SJCRH30 (cell line): ENCODE data around the gene C2CD2L. TPM values are rescaled to one million over a fixed set of nuclear protein-coding genes. Genes with fewer than 3 reads are reported as not detected.
"Not testable (repeated sequence)": the region's sequence is repeated elsewhere in the genome, so short reads cannot be mapped to it uniquely, and the experiment has no call there.

Source experiments
- DNase-seq, 2 experiments: peaks; one replicate each; pipeline ENCODE4 v3.0.0-alpha.2; 2015 to 2020
- H3K27ac ChIP-seq: fragments of 250-450 bp; sonication (Bioruptor Pico); 2 replicates; pipeline ENCODE4 v1.5.1; 2020; ENCODE audit warnings: mild to moderate bottlenecking, moderate library complexity
- H3K27me3 ChIP-seq: fragments of 250-450 bp; sonication (Bioruptor Pico); 2 replicates; pipeline ENCODE4 v1.5.1; 2020; ENCODE audit warnings: mild to moderate bottlenecking, moderate library complexity
- H3K36me3 ChIP-seq: fragments of 250-450 bp; sonication (Bioruptor Pico); 2 replicates; pipeline ENCODE4 v1.5.1; 2020; ENCODE audit warnings: mild to moderate bottlenecking, moderate library complexity
- H3K4me1 ChIP-seq: fragments of 250-450 bp; sonication (Bioruptor Pico); 2 replicates; pipeline ENCODE4 v1.5.1; 2020; ENCODE audit warnings: mild to moderate bottlenecking, moderate library complexity
- H3K4me3 ChIP-seq: fragments of 250-450 bp; sonication (Bioruptor Pico); 2 replicates; pipeline ENCODE4 v1.5.1; 2020; ENCODE audit warnings: mild to moderate bottlenecking, moderate library complexity
- H3K9me3 ChIP-seq: fragments of 250-450 bp; sonication (Bioruptor Pico); replicated peaks from 2 replicates; pipeline ENCODE4 v1.5.1; 2020; ENCODE audit warnings: mild to moderate bottlenecking, moderate library complexity
- total RNA-seq: library from RNA; depleted of rRNA; stranded (reverse); fragments of >200 nt; shearing (Covaris generic); gene quantifications from 2 replicates; pipeline ENCODE4 v1.2.3, GENCODE V29; 2014; rRNA removed

The C2CD2L gene
- total RNA-seq, result 4.1 and 4.8 TPM in 2 replicates

GRCh38 chr11:119106564-119107537 is at the start of gene C2CD2L:
Gene C2CD2L (plus strand): TSS chr11:119107344. CDS start chr11:119107742, 398 bp downstream.
- no peaks in the 10 kb centered on the region for H3K36me3 ChIP-seq
- peaks cover 8% of the 10 kb centered on the region for H3K4me1 ChIP-seq
- H3K9me3 ChIP-seq, result no peaks in the 10 kb centered on the region
- DNase-seq, result peak; percentile 76 to 86
- peak within 1 kb of the TSS; percentile 91 for H3K4me3 ChIP-seq
- no peaks in the 10 kb centered on the region for H3K27me3 ChIP-seq
- peak within 1 kb of the TSS; percentile 58 for H3K27ac ChIP-seq

GRCh38 chr11:119059128-119059527 is 48.0 kb upstream of the C2CD2L start:
- DNase-seq, H3K4me3 ChIP-seq, H3K36me3 ChIP-seq, H3K27ac ChIP-seq, H3K27me3 ChIP-seq, H3K9me3 ChIP-seq, H3K4me1 ChIP-seq: not testable (repeated sequence)

- H3K36me3 ChIP-seq, result no peaks in the 10 kb centered on the region
These were observed 45.9 kb upstream of the C2CD2L start for GRCh38 chr11:119061256-119061655.

GRCh38 chr11:119062779-119063178 is 44.4 kb upstream of the C2CD2L start:
- Histone ChIP-seq H3K4me3 (no peak overlapping the region), H3K36me3 (no peaks in the 10 kb centered on the region), H3K9me3 (no peaks in the 10 kb centered on the region), H3K27me3 (no peaks in the 10 kb centered on the region), H3K27ac (no peak overlapping the region), H3K4me1 (no peaks in the 10 kb centered on the region)
- DNase-seq, result no peak

More at GRCh38 chr11:119061256-119061655, 45.9 kb upstream of the C2CD2L start:
- Histone ChIP-seq H3K27me3 (no peaks in the 10 kb centered on the region), H3K4me3 (no peak overlapping the region), H3K27ac (no peak overlapping the region), H3K4me1 (no peaks in the 10 kb centered on the region), H3K9me3 (no peaks in the 10 kb centered on the region)
- no peak for DNase-seq

- DNase-seq, result no peak
- no peak overlapping the region for H3K4me3 ChIP-seq
These were observed 41.8 kb upstream of the C2CD2L start for GRCh38 chr11:119065369-119065768.

GRCh38 chr11:119067371-119068222 is 39.5 kb upstream of the C2CD2L start, which contains the start of gene VPS11:
Gene VPS11 (plus strand): TSS chr11:119067818. CDS start chr11:119067824, 6 bp downstream.
- H3K36me3 ChIP-seq, result no peaks in the 10 kb centered on the region; the same call in 1 of the 2 replicates
- peak within 1 kb of the TSS; percentile 73 for H3K4me3 ChIP-seq
- no peaks in the 10 kb centered on the region for H3K4me1 ChIP-seq
- peak within 1 kb of the TSS; percentile 21 for H3K27ac ChIP-seq
- DNase-seq, result peak; percentile 93
- H3K27me3 ChIP-seq, result no peaks in the 10 kb centered on the region
- H3K9me3 ChIP-seq, result no peaks in the 10 kb centered on the region

More at GRCh38 chr11:119065369-119065768, 41.8 kb upstream of the C2CD2L start:
- H3K36me3 ChIP-seq, result no peaks in the 10 kb centered on the region; the same call in 1 of the 2 replicates
- H3K9me3 ChIP-seq, result no peaks in the 10 kb centered on the region
- no peak overlapping the region for H3K27ac ChIP-seq
- no peaks in the 10 kb centered on the region for H3K4me1 ChIP-seq
- H3K27me3 ChIP-seq, result no peaks in the 10 kb centered on the region

GRCh38 chr11:119077839-119078238 is 29.3 kb upstream of the C2CD2L start:
- Histone ChIP-seq H3K27ac (no peak overlapping the region), H3K36me3 (peaks cover 5% of the 10 kb centered on the region), H3K4me1 (no peaks in the 10 kb centered on the region), H3K4me3 (no peak overlapping the region), H3K27me3 (no peaks in the 10 kb centered on the region), H3K9me3 (no peaks in the 10 kb centered on the region)
- no peak for DNase-seq

- Histone ChIP-seq H3K36me3 (peaks cover 5% of the 10 kb centered on the region), H3K4me3 (no peak overlapping the region), H3K4me1 (no peaks in the 10 kb centered on the region), H3K27me3 (no peaks in the 10 kb centered on the region), H3K27ac (no peak overlapping the region), H3K9me3 (no peaks in the 10 kb centered on the region)
- no peak for DNase-seq
These were observed 28.3 kb upstream of the C2CD2L start for GRCh38 chr11:119078675-119079420.

GRCh38 chr11:119081682-119082260 is 25.4 kb upstream of the C2CD2L start:
- H3K27ac ChIP-seq, result no peak overlapping the region
- no peak overlapping the region for H3K4me3 ChIP-seq
- H3K9me3 ChIP-seq, result no peaks in the 10 kb centered on the region
- no peaks in the 10 kb centered on the region for H3K4me1 ChIP-seq
- DNase-seq, result no peak
- H3K27me3 ChIP-seq, result no peaks in the 10 kb centered on the region
- H3K36me3 ChIP-seq, result no peaks in the 10 kb centered on the region; the same call in 1 of the 2 replicates

GRCh38 chr11:119084663-119085436 is 22.3 kb upstream of the C2CD2L start, which contains the start of gene HMBS:
Gene HMBS (plus strand): TSS chr11:119084881. CDS start chr11:119085034, 153 bp downstream.
- Histone ChIP-seq H3K27me3 (no peaks in the 10 kb centered on the region), H3K36me3 (no peaks in the 10 kb centered on the region), H3K4me3 (peak within 1 kb of the TSS; percentile 100), H3K27ac (peak within 1 kb of the TSS; percentile 93), H3K4me1 (no peaks in the 10 kb centered on the region), H3K9me3 (no peaks in the 10 kb centered on the region)
- DNase-seq, result peak; percentile 89 to 91

- Histone ChIP-seq H3K27me3 (no peaks in the 10 kb centered on the region), H3K27ac (peak overlapping the region; percentile 93), H3K4me3 (peak overlapping the region; percentile 100), H3K36me3 (no peaks in the 10 kb centered on the region), H3K9me3 (no peaks in the 10 kb centered on the region), H3K4me1 (no peaks in the 10 kb centered on the region)
- no peak for DNase-seq
These were observed 21.7 kb upstream of the C2CD2L start for GRCh38 chr11:119085437-119085847.

GRCh38 chr11:119087123-119087522 is 20.0 kb upstream of the C2CD2L start:
- Histone ChIP-seq H3K27ac (no peak overlapping the region), H3K36me3 (peaks cover 2% of the 10 kb centered on the region; the same call in 1 of the 2 replicates), H3K27me3 (no peaks in the 10 kb centered on the region), H3K4me3 (no peak overlapping the region), H3K9me3 (no peaks in the 10 kb centered on the region), H3K4me1 (no peaks in the 10 kb centered on the region)
- no peak for DNase-seq

- no peak overlapping the region for H3K4me3 ChIP-seq
- H3K4me1 ChIP-seq, result 0 out of 2 replicates have a peak, but pooled peaks cover 2% of the 10 kb centered on the region
- H3K27ac ChIP-seq, result no peak overlapping the region
- H3K9me3 ChIP-seq, result no peaks in the 10 kb centered on the region
- H3K36me3 ChIP-seq, result peaks cover 9% of the 10 kb centered on the region
- DNase-seq, result no peak
- no peaks in the 10 kb centered on the region for H3K27me3 ChIP-seq
These were observed 19.4 kb upstream of the C2CD2L start for GRCh38 chr11:119087747-119088241.
